ENCODE data around the gene COG7. TPM values are rescaled to one million over a fixed set of nuclear protein-coding genes. Genes with fewer than 3 reads are reported as not detected.

Gene COG7
- polyA plus RNA-seq, 1 donor (not counting 4 experiments of a cell fraction or from before 2014, with no cell fraction given): 14.7 TPM

DNA sequence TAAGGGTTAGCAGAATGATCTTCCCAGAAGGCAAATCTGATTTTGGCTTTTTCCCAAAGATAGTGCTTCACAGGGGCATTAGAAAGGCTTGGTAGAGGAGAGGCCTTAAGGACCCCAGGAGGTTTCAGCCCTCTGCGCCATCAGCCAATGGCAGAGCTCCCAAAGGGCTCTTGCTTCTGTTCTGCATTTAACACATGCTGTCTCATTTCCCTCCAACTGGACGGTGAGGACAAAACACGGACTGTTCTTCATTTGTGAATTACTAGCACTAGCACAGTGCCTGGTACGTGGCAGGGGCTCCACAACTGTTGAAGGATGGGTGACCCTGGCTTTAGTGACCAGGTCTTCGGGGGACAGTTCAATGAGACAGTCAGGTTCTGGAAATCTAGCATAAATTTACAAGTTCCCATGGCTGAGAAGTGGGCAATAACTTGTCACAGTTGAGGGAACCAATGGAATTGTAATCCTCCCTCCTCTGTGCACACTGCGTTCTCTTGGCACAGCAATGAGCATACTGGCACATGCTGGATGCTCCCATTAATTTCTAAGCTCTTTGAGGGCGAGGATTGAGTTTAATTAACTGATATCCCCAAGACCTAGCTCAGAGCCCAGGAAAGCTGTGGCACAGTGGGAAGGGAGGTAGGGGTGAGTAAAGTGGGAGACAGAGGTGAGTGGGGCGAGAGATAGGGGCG is 45.4 kb downstream of the COG7 start:
- Histone ChIP-seq H3K36me3 (ENCODE audit: control insufficient read depth in 2 of 2, extremely low read depth in 1 of 2, insufficient read depth in 2 of 2, low read length in 2 of 2) (peaks cover 0 to 29% of the 10 kb centered on the region in 2 experiments), H3K9me1 (ENCODE audit: control insufficient read depth, extremely low read depth, insufficient read depth, low read length) (no peaks in the 10 kb centered on the region), H3K27me3 (ENCODE audit: control insufficient read depth, extremely low read depth, insufficient read depth, low read length) (no peaks in the 10 kb centered on the region), H2AFZ (ENCODE audit: control insufficient read depth, low read length) (no peak overlapping the region), H3K9me3 (ENCODE audit: control insufficient read depth, low read depth, low read length) (no peaks in the 10 kb centered on the region), H3K4me3 (ENCODE audit: control insufficient read depth in 2 of 3, extremely low read depth in 1 of 3, insufficient read depth in 2 of 3, low read depth in 1 of 3, low read length in 3 of 3) (no peak overlapping the region), H3K27ac (ENCODE audit: control insufficient read depth, insufficient read depth, low read length) (no peak overlapping the region), H3K79me2 (ENCODE audit: control insufficient read depth, insufficient read depth, low read length) (no peaks in the 10 kb centered on the region), H3K9ac (ENCODE audit: control insufficient read depth, extremely low read depth, insufficient read depth, low read length) (no peak overlapping the region), H3K4me2 (ENCODE audit: control insufficient read depth, extremely low read depth, insufficient read depth, low read depth, low read length) (no peak overlapping the region), H4K20me1 (ENCODE audit: control insufficient read depth, extremely low read depth, insufficient read depth, low read length) (no peaks in the 10 kb centered on the region), H3K4me1 (ENCODE audit: control insufficient read depth, extremely low read depth, insufficient read depth, low read length) (no peaks in the 10 kb centered on the region)
- DNase-seq (ENCODE audit: low read depth, low spot score): no peak
- dilution Hi-C loops (cut with MboI; ENCODE audit: extremely low pct_ligation_motif_present, low sequenced_read_pairs): no loop called here
- no peak for FAIRE-seq
- TF ChIP-seq EZH2 (IDR thresholded peaks at IDR 0.05; ENCODE audit: low read length): no peak
- TF ChIP-seq, protein P1, sequence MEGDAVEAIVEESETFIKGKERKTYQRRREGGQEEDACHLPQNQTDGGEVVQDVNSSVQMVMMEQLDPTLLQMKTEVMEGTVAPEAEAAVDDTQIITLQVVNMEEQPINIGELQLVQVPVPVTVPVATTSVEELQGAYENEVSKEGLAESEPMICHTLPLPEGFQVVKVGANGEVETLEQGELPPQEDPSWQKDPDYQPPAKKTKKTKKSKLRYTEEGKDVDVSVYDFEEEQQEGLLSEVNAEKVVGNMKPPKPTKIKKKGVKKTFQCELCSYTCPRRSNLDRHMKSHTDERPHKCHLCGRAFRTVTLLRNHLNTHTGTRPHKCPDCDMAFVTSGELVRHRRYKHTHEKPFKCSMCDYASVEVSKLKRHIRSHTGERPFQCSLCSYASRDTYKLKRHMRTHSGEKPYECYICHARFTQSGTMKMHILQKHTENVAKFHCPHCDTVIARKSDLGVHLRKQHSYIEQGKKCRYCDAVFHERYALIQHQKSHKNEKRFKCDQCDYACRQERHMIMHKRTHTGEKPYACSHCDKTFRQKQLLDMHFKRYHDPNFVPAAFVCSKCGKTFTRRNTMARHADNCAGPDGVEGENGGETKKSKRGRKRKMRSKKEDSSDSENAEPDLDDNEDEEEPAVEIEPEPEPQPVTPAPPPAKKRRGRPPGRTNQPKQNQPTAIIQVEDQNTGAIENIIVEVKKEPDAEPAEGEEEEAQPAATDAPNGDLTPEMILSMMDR (optimal IDR thresholded peaks at IDR 0.05 in 1 of 3, IDR thresholded peaks at IDR 0.05 in 1 of 3, conservative IDR thresholded peaks at IDR 0.05 in 1 of 3; ENCODE audit: extremely low read depth in 1 of 3, insufficient read depth in 2 of 3, low read length in 3 of 3): no peak

DNA sequence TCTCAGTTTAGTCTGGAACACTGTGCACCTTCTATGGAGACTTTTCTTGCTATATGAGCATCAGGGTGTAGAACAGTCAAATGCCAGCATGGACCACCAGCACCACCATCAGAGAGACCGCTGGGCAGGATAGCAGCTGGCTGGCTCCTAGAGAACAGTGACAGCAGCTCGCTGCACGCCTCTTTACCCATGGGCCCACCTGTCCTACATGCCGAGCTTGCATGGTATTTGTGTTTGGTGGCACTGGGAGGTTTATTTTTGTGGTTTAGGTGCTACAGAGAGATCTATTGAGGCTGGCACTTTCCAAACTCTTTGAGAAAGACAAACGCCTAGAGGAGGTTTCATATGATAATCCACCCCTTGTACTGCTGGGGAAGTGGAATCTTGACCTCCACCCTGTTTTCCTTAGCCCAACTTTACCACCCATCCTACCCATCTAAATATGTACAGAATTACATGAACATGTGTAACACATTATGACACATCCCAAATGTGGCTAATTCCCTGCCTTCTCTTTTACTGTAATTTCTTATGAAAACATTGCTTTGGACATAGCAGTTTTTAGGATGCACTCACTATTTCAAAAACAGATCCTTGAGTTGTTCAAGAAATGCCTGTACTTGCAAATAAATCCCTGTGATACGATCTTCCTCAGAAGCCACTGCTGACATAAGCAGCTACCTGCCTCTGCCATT is 46.3 kb downstream of the COG7 start:
- no peak overlapping the region for H3K27ac ChIP-seq (ENCODE audit: control insufficient read depth, insufficient read depth, low read length)
- H3K4me3 ChIP-seq (ENCODE audit: control insufficient read depth in 2 of 3, extremely low read depth in 1 of 3, insufficient read depth in 2 of 3, low read depth in 1 of 3, low read length in 3 of 3): no peak overlapping the region
- no peak overlapping the region for H3K9ac ChIP-seq (ENCODE audit: control insufficient read depth, extremely low read depth, insufficient read depth, low read length)
- no peaks in the 10 kb centered on the region for H3K9me3 ChIP-seq (ENCODE audit: control insufficient read depth, low read depth, low read length)
- H3K4me1 ChIP-seq (ENCODE audit: control insufficient read depth, extremely low read depth, insufficient read depth, low read length): no peaks in the 10 kb centered on the region
- DNase-seq (ENCODE audit: low read depth, low spot score): no peak
- no peaks in the 10 kb centered on the region for H3K79me2 ChIP-seq (ENCODE audit: control insufficient read depth, insufficient read depth, low read length)
- H4K20me1 ChIP-seq (ENCODE audit: control insufficient read depth, extremely low read depth, insufficient read depth, low read length): no peaks in the 10 kb centered on the region
- no peak for FAIRE-seq
- TF ChIP-seq EZH2 (IDR thresholded peaks at IDR 0.05; ENCODE audit: low read length): no peak
- TF ChIP-seq, protein P1 (optimal IDR thresholded peaks at IDR 0.05 in 1 of 3, IDR thresholded peaks at IDR 0.05 in 1 of 3, conservative IDR thresholded peaks at IDR 0.05 in 1 of 3; ENCODE audit: extremely low read depth in 1 of 3, insufficient read depth in 2 of 3, low read length in 3 of 3): no peak
- no peaks in the 10 kb centered on the region for H3K27me3 ChIP-seq (ENCODE audit: control insufficient read depth, extremely low read depth, insufficient read depth, low read length)
- H2AFZ ChIP-seq (ENCODE audit: control insufficient read depth, low read length): no peak overlapping the region
- peaks cover 0 to 27% of the 10 kb centered on the region in 2 experiments for H3K36me3 ChIP-seq (ENCODE audit: control insufficient read depth in 2 of 2, extremely low read depth in 1 of 2, insufficient read depth in 2 of 2, low read length in 2 of 2)
- H3K9me1 ChIP-seq (ENCODE audit: control insufficient read depth, extremely low read depth, insufficient read depth, low read length): no peaks in the 10 kb centered on the region
- no peak overlapping the region for H3K4me2 ChIP-seq (ENCODE audit: control insufficient read depth, extremely low read depth, insufficient read depth, low read depth, low read length)
- dilution Hi-C loops (cut with MboI; ENCODE audit: extremely low pct_ligation_motif_present, low sequenced_read_pairs): no loop called here

All from keratinocyte (primary cell).